Stimulated activated CD4-positive, alpha-beta T cell treated with anti-CD3 and anti-CD28 coated beads, Interleukin-2, amount 100 ng/mL, for 4 hours (primary cell): Measurements from ENCODE around the gene UGGT1.

Experiments
- DNase-seq: peaks from one replicate; pipeline ENCODE4 v3.0.0-alpha.2; 2020; ENCODE audit warnings: low read depth

The UGGT1 gene

DNA sequence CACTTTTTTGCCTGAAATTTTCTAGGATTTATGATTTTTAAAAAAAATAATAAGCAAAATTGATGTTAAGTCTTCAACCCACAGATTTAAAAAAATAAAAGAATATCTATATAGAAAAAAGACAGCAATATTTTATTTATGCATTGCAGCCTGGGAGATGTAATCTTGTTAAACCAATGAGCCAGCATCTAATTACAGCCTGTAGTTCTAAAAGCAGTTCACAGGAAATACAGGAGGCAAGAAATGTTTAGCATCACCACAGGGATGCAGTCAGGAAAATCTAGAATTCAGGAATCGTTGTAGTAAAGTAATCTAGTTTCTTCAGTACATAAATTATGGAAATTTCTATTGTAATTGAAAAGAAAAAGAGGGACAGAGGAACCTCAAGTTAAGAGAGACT is 17.2 kb downstream of the UGGT1 start:
- no peak for DNase-seq

DNA sequence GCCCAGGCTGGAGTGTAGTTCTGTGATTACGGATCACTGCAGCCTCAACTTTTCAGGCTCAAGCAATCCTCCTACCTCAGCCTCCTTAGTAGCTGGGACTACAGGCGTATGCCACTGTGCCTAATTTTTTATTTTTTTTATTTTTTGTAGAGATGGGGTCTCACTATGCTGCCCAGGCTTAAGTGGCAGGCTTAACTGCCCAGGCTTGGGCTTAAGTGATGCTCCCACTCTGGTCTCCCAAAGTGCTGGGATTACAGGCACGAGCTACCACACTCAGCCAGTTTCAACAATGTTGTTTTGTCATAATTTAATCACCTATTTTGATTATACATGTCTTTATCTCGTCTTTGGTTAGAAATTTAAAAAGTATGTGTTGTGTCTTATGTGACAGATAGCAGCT is 18.2 kb downstream of the UGGT1 start:
- no peak for DNase-seq

DNA sequence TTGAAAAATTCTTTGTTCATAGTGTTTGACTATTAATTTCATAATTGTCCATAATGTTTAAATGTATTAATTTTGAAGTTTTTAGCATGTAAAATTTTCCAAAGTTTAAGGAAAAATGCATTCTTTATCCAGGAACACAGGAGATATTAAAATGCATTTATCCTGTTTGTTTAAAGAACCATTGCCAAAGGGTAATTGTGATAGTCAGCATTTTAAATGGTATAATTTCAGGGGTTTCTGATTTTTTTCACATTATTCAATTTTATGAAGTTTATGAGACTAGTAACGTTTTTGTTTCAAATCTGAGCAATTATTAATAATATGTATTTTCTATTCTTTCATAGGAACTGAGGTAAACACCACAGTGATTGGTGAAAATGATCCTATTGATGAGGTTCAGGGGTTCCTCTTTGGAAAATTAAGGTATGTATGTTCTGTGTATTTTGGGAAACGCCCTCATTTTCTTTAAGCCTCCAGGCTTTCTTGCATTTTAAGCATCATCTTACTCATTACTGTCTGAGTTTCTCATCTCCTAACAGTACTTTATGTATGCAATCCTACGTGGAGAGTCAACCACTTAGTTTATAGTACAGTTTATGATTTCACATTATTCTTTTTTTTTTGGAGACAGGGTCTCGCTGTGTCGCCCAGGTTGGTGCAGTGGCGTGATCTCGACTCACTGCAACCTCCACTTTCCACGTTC is 25.1 kb downstream of the UGGT1 start:
- no peak for DNase-seq

DNA sequence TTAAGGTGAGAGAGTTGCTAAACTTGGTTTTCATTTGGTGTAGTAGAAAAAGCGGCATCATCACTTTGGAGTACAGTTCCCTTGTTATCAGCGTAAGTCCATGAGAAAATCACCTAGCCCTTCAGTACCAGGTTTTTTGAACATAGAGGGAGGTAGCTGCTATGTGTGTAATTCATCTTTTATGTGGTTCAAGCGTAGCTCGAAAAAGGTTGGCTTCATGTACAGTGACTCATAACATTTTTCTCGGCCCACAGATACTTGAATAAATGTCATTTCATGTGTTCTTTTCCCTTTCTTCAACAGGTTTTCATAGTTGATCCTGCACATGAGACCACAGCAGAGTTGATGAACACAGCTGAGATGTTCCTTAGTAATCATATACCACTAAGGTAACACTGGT is 43.6 kb downstream of the UGGT1 start:
- no peak for DNase-seq

DNA sequence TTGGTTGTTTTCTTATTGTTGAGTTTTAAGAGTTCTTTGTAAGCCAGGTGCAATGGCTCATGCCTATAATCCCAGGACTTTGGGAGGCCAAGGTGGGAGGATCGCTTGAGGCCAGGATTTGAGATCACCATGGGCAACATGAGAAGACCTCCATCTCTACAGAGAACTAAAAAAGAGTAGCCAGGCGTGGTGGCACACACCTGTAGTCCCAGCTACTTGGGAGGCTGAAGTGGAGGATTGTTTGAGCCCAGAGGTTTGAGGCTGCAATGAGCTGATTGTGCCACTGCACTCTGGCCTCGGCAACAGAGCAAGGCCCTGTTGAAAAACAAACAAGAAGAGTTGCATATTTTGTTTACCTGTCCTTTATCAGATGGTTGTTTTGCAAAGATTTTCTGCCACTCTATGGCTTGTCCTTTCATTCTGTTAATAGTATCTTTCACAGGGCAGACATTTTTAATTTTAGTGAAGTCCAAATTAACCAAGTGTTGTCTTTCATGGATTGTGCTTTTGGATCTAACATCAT is 46.2 kb downstream of the UGGT1 start:
- no peak for DNase-seq

DNA sequence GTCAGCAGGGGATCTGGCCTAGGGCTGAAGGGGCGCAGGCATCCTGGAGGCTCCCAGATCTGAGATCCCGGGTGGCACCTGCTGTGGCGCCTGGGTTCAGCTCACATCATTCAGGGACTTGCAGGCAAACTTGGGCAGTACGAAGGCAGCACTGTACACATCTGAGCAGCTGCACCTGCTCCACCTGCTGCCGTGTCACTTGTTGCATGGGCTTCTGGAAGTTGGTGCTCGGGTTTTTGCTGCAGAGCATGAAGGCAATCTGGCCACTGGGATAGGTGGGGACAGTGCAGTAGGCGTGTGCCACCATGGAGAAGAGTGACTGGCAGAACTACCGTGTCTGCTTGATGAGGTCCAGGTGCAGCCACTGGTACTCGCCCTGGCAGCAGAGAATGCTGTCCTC is 48.6 kb downstream of the UGGT1 start:
- DNase-seq: no peak

DNA sequence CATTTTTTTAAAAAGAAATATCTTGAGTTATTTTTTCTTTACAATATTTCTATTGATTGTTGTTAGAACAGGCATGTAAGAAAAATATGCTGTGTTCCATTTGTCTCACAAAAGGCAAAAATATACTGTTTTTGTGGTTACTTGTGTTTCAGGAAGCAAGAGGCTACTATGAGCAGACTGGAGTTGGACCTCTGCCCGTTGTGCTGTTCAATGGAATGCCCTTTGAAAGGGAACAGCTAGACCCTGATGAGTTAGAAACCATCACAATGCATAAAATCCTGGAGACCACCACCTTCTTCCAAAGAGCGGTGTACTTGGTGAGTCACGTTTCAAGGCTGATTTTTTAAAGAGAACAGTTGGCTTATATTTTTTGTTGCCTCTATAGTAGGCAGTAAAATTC is 54.7 kb downstream of the UGGT1 start:
- no peak for DNase-seq

DNA sequence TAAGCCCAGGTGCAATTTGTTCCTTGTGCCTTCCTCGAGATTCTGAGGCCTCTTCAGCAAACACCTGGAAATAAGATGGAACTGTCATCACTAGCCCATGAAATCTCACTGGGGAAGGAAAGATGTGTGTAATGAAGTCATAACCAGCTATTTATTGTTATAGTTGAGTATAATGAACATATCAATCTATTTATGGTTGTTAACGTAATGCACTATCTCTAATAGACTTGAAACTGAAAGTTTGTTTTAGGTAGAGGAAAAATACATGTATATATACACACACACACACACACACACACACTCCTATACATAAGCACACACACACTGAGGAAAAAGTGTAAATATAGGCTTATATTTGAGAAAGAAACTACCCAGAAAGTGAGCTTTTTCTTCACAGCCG is 62.8 kb downstream of the UGGT1 start:
- DNase-seq: no peak

DNA sequence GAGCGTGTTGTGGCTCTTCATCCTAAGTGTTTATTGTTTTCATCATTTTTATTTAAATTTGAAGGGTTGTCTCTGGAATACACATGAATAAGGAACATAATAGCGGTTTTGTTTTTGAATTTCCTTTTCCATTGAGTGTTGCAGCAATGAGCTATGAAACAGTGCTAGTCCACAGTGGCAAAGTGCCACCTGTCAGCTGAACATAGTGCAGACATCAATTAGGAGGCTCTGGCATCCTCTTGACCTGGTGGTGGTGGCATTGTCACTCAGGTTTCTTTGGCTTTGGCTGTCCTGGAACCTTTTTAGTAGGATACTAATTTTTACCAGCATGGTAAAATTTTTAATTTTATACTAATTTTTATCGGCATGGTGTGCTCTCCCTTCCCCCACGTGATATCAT is 63.2 kb downstream of the UGGT1 start:
- no peak for DNase-seq

DNA sequence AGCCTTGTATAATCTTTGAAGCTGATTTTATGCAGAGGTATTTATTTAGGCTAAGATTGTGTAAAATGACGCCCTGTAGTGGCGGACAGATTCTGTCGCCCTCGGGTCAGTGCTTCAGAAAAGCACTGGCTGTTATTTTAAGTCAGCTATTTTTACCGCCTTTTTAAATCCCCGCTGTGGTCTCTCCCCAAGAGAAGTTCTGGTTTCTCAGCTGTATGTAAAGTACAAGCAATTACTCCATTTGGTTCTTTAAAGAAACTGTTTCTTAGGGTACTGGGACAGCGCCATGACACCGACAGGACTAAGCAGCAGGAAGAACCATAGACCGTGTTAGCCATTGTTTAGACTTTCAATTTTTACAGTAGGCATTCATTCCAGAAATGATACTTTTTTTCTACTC is 65.0 kb downstream of the UGGT1 start:
- DNase-seq: no peak

DNA sequence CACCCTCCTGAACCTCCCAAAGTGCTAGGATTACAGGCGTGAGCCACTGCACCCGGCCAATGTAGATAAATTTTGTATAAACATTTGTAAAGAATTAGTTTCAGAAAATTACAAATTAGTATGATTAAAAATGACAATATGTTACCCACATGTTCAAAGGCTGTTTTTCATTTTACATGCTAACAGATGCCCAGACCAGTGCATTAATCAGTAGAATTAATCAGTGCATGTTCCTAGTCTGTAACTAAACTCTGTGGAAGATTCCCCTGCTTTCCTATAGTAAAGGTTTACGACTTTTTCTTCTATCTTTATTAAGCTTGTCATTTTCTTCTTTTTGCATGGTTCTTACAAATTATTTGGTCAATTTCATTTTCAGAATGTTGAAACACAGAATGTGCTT is 65.8 kb downstream of the UGGT1 start:
- no peak for DNase-seq

DNA sequence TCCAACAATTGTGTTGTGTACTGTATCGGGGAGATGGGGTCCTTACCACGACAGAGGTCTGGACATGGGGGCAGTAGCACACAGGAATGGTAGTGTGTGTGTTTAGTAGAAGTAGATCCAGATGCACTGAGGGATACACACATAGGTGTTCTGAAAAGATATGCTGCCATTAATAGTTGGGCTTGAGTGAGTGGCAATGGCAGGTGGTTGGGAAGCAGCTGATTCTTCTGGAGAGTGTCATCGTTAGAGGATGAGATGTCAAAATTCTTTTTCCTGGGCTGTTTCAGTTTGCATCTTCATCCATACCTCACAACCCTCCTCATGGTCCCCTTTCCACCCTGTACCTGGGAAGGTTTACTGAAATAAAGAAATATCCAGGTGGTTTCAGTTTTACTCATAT is 66.6 kb downstream of the UGGT1 start:
- DNase-seq: no peak

DNA sequence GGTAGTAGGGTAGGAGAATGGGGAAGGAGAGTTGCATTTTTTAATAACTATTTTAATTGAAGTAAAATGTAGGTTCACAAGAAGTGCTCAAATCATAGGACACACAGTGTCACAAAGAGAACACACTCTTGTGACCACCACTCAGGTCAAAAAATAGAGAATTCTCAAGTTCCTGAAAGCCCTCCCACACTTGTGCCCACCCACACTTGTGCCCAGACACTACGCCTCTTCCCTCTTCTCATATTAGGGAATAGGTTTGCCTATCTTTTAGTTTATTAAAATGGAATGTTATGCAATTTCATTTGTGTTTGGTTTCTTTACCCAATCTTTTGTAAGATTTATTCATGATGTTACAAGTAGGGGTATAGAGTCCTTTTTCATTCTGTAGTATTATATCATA is 67.2 kb downstream of the UGGT1 start:
- DNase-seq: no peak

DNA sequence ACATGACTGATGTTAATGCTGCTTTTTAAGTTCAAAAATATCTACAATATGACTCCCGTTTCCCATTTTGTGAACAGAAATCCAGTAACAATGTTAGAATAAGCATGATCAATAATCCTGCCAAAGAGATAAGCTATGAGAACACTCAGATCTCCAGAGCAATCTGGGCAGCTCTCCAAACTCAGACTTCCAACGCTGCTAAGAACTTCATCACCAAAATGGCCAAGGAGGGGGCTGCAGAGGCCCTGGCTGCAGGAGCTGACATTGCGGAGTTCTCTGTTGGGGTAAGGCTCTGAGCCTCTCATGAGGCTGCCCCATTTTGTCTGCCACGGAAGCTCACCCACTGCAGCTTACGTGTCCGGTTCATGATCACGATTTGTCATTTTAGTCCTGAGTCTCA is 68.4 kb downstream of the UGGT1 start:
- DNase-seq: no peak

DNA sequence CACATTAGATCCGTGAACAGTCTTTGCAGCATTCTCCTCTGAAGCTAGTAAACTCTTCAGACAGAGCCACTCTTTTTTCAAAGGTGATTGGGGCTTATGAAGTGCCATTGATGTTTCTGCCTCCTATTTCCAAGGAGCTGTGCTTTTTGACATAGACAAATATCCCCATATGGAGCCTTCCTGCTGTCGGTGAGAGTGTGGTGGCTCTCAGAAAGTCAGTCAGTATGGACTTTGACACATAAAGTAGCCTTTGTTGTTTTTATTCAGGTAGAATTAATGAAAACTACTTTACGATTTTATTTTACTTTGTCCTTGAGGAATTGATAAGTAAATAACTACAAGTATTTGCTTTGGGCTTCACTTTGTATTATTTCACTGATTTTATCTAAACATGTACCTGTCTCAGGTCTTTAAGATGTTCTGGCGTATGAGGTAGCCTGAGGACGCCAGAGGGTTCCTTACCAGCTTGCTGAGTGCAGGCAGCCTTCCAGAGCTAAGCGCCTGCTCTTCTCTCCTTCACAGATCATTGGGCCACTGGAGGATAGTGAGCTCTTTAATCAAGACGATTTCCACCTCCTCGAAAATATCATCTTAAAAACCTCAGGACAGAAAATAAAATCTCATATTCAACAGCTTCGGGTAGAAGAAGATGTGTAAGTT is 69.7 kb downstream of the UGGT1 start:
- DNase-seq: no peak

DNA sequence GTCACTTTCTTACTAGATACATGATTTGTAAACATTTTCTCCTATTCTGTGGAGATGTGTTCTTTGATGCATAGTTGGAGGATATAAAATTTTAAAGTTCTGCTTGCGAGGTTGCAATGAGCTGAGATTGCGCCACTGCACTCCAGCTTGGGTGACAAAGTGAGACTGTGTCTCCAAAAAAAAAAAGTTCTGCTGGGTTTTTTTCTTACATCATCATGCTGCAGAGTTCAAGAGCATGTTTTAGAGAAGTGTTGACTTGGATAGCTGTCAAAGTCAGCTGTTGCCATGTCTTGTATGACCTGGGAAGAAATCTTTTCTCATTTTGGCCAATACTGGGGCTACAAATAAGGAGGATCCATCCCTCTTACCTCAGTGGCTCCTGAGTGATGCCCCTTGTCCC is 71.3 kb downstream of the UGGT1 start:
- DNase-seq: no peak

DNA sequence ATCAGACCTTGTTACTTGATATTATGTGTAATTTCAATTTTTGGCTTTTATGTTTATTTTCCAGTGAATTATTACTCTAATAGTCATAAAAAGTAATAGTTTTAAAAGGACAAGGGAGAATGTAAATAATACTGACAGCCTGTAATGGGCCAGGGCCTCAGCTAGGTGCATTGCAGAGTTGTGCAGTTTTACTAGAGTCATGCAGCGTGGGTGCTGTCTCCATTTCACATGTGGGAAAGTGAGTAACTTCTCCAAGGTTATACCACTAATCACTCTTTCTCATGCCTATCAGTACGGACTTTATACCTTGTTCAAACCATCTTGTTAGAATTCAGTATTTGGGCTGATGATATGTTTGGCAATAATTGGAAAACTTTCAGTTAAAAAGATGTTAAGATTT is 73.3 kb downstream of the UGGT1 start:
- no peak for DNase-seq

DNA sequence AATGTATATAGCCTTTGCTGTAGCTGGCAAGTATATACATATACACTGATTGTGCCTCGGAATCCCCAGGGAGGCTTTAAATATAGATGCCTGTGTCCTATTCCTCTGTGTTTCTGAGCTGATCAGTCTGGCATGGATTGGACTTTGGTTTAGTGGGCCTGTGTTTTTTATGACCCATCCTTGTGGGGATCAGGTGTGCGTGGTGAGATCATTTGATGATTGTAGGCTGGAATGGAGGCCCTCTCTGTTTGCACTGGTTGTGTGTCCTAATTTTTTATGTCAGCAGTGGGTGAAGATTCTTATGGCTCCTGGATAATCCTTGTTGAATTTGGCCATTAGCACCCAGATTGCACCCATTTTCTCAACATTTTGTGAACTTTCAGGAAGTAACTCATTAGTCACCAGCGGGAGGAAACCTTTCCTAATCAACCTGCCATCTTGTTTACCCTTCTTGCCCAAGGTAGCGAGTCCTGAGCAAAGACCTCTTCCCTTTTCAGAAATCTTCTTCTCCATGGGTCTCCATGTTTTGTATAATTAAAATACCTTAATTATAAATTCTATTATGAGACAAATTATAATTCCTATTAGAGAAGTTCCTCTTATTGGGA is 75.8 kb downstream of the UGGT1 start:
- DNase-seq: no peak

DNA sequence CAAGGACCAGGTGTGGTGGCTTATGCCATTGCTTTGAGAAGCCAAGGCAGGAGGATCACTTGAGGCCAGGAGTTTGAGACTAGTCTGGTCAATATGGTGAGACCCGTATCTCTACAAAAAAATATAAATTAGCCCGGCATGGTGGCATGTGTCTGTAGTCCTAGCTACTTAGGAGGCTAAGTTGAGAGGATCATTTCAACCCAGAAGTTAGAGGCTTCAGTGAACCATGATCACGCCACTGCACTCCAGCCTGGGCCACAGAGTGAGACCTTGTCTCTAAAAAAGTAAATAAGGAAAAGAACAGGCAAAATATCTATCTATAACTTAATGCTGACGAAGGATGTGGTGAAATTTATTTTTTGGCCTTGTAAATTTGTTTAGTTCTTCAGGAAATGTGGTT is 78.1 kb downstream of the UGGT1 start:
- DNase-seq: no peak

DNA sequence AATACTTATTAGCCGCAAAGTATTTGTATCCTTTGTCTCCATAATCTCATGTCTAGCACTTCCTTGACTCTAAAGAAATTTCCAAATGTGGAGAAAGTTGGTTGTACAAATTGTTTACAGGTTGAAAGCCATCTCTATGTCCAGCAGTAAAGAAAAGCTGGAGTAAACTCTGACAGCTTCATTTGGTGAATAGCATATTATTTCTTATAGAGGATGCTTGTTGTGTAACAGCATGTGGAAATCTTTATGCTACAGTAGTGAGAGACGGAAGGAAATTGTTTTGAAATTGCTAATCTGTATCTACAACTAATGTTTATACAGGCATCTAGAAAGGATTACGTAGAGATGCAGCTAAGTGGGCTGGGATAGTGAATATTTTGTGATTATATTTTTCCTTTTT is 78.5 kb downstream of the UGGT1 start:
- DNase-seq: no peak

DNA sequence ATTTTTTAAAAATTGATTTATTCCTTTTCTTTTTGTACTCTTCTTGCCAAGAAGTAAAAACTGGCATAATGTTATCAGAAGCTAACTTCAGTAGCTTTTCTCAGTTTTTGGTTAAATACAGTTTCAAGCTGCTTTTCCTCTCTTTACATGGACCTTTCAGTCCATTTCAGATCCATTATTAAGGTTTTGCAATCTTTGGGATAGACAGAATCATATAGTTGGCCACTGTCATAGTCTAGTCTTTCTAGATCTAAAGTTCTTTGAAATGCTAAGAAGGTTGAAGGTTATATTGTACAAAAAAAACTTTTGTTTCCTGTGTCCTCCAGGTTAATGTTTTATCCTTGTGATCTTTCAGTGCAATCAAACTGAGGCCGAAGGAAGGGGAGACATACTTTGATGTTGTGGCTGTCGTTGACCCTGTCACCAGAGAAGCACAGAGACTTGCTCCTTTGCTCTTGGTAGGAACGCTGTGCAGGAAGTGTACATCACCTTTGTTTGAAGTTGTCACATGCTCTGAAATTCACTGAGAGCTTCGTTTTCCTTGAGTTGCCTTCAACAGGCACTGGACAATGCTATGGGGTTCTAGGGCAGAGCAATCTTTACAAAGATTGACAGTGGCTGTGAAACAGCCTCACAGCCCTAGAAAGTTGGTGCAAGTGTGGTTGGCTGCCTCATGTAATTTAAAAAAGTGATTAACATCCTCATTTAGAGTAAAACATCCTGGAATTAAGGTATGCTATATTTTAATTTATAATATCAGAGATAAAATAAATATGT is 79.1 kb downstream of the UGGT1 start:
- no peak for DNase-seq

DNA sequence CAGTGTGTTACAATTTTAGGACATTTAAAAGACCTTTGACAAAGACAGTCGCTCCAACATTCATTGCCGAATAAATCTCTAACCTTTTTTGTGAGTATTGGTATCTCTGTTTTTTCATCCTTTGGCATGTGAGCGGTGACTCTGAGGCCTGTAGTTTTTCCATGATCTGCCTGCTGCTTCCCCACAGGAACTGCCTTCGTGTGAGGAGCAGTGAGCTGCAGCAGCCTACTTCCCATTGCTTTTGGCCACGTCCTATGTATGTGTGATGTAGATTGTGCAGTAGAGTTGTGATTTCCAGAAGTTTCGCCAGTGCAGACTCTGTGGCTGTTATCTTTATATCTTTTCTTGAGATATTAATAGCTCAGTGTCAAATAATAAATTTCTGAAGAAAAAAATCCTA is 79.8 kb downstream of the UGGT1 start:
- no peak for DNase-seq

DNA sequence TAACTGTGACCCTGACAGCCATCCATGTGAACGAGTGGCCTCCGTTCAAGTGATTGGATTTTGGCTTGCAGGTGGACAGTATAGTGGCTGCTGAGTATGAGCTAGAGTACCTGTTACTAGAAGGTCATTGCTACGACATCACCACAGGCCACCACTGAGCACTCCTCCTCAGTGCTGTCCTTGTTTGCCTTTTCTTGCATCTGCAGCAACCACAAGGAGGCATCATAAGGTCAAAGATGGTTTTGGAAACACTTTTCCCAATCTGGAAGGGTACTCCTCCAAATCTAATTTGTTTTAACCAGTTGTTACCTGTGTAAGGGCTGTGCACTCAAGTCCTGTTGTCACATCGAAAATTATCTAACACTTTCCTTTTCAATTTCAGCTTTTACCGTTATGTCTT is 81.2 kb downstream of the UGGT1 start:
- DNase-seq: no peak
